ENCODE measurements around the gene KRT12.
"Not testable (repeated sequence)": the region's sequence is repeated elsewhere in the genome, so short reads cannot be mapped to it uniquely, and the experiment has no call there.

KRT12 gene

DNA sequence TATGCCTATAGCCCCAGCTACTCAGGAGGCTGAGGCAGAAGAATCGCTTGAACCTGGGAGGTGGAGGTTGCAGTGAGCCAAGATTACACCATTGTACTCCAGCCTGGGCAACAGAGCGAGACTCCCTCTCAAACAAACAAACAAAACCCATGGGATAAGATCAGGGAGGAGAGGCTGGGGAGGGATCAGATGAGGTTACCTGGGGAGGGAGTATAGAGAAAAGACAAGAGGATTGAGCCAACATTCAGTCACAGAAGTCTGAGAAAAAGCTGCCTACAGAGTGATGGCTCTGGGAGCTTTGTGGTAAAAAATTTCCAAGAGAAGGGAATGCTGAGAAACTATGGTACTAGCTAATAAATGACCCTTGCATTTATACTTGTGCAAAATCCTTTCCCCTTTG, 8.4 kb downstream of the KRT12 start:
- not testable (repeated sequence) for H3K9me3 ChIP-seq (ENCODE audit: control insufficient read depth, low read length); H3K27me3 ChIP-seq (replicated peaks; ENCODE audit: control insufficient read depth, insufficient read depth, low read length); H3K36me3 ChIP-seq (ENCODE audit: control insufficient read depth, insufficient read depth, low read length, severe bottlenecking); H3K9ac ChIP-seq (ENCODE audit: low read length); H3K4me3 ChIP-seq (ENCODE audit: low read length); DNase-seq (ENCODE audit: low read depth)
- H3K4me1 ChIP-seq (ENCODE audit: control insufficient read depth, insufficient read depth, low read length): peaks cover 35% of the 10 kb centered on the region

- Histone ChIP-seq H3K9me3 (ENCODE audit: control insufficient read depth, low read length) (no peaks in the 10 kb centered on the region), H3K27me3 (replicated peaks; ENCODE audit: control insufficient read depth, insufficient read depth, low read length) (no peaks in the 10 kb centered on the region), H3K4me1 (ENCODE audit: control insufficient read depth, insufficient read depth, low read length) (peaks cover 46% of the 10 kb centered on the region), H3K4me3 (ENCODE audit: low read length) (no peak overlapping the region), H3K9ac (ENCODE audit: low read length) (peak overlapping the region; percentile 69), H3K36me3 (ENCODE audit: control insufficient read depth, insufficient read depth, low read length, severe bottlenecking) (no peaks in the 10 kb centered on the region)
- peak; percentile 77 for DNase-seq (ENCODE audit: low read depth)
Measured at GRCh38 chr17:40857535-40857934, 9.5 kb downstream of the KRT12 start.

DNA sequence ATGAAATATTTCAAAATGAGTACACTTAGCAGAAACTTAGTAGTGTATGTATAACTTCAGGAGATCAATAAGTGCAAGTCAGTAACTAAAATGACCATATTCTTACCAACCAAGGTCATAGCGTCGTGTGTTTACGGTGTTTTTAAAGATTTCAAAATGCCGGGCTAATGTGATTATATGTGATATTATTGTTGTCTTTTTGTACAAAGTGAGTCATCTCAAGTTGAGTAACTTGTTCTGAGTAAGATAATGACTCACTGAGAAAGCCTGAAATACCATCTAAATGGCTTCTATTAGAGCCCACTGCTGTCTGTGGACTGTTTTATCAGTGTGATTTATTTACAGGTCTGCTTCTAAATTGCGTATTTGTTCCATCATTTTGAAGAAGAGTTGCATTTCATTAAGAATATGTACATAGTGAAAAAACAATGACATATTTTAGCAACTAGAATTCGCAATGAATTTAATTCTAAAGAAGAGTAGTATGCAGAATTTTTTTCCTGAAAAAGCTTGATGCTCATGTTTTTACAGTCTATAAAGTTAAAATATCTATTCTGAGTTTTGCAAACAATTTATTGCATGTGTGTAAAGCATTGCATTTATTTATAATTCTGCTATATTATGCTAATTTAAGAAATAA, 12.7 kb downstream of the KRT12 start:
- H3K27me3 ChIP-seq (replicated peaks; ENCODE audit: control insufficient read depth, insufficient read depth, low read length): no peaks in the 10 kb centered on the region
- no peaks in the 10 kb centered on the region for H3K36me3 ChIP-seq (ENCODE audit: control insufficient read depth, insufficient read depth, low read length, severe bottlenecking)
- H3K9me3 ChIP-seq (ENCODE audit: control insufficient read depth, low read length): no peaks in the 10 kb centered on the region
- peak; percentile 93 for DNase-seq (ENCODE audit: low read depth)
- H3K4me1 ChIP-seq (ENCODE audit: control insufficient read depth, insufficient read depth, low read length): peaks cover 57% of the 10 kb centered on the region
- H3K4me3 ChIP-seq (ENCODE audit: low read length): peak overlapping the region; percentile 50
- H3K9ac ChIP-seq (ENCODE audit: low read length): no peak overlapping the region

DNA sequence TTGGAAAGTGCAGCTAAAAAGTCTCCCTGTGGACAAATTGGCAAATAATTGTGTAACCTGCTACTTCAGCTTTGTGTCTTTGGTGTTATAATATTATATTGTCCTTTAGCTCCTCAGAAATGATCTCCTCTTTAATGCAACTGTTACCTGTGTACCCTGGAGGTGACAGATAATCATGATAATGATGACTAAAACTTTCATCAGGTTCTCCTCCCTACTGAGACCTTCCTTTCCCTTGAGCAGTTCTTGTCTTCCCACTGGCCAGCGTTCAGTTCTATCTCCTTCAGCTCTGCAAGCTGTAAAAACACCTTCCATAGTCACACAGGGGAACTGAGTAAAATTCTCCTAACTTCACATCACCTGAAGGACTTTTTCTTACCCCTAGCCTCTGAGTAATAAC, 14.7 kb downstream of the KRT12 start:
- Histone ChIP-seq H3K4me1 (ENCODE audit: control insufficient read depth, insufficient read depth, low read length) (peaks cover 48% of the 10 kb centered on the region), H3K27me3 (replicated peaks; ENCODE audit: control insufficient read depth, insufficient read depth, low read length) (no peaks in the 10 kb centered on the region), H3K4me3 (ENCODE audit: low read length) (no peak overlapping the region), H3K36me3 (ENCODE audit: control insufficient read depth, insufficient read depth, low read length, severe bottlenecking) (no peaks in the 10 kb centered on the region), H3K9ac (ENCODE audit: low read length) (no peak overlapping the region), H3K9me3 (ENCODE audit: control insufficient read depth, low read length) (no peaks in the 10 kb centered on the region)
- no peak for DNase-seq (ENCODE audit: low read depth)

DNA sequence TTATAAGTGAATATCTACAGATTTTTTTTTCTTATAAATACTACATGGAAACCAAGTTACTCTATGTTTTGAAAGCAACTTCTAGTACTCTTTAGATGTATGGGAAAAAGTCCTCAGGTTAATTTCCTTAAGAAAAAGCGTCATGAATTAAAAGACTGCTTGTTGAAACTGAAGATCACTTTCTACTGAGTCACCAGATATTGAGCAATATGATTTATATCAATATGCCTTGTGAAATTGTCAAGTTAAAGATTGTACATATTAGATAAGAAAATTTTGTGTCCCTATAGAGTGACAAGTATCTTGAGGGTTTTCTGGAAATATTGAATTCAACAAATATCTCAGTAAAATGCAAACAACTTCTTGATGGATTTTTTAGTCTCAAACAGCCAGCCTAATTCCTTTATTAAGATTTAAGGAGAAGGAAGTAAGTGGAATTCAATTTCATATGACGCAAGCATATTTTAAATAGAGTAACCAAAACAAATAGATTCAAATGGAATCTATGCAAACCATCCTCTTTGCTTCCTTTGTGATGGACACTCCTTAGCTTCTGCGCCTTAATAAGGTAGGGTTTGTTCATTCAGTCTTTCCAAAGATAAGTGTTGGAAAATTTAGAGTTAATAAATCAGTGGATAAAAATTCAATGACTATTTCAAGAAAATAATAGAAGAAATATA, 16.6 kb downstream of the KRT12 start:
- Histone ChIP-seq H3K9ac (ENCODE audit: low read length) (no peak overlapping the region), H3K9me3 (ENCODE audit: control insufficient read depth, low read length) (no peaks in the 10 kb centered on the region), H3K4me1 (ENCODE audit: control insufficient read depth, insufficient read depth, low read length) (peaks cover 45% of the 10 kb centered on the region), H3K4me3 (ENCODE audit: low read length) (no peak overlapping the region), H3K27me3 (replicated peaks; ENCODE audit: control insufficient read depth, insufficient read depth, low read length) (no peaks in the 10 kb centered on the region), H3K36me3 (ENCODE audit: control insufficient read depth, insufficient read depth, low read length, severe bottlenecking) (no peaks in the 10 kb centered on the region)
- peak; percentile 65 for DNase-seq (ENCODE audit: low read depth)

GRCh38 chr17:40849723-40850122, 17.3 kb downstream of the KRT12 start:
- no peak overlapping the region for H3K4me3 ChIP-seq (ENCODE audit: low read length)

DNA sequence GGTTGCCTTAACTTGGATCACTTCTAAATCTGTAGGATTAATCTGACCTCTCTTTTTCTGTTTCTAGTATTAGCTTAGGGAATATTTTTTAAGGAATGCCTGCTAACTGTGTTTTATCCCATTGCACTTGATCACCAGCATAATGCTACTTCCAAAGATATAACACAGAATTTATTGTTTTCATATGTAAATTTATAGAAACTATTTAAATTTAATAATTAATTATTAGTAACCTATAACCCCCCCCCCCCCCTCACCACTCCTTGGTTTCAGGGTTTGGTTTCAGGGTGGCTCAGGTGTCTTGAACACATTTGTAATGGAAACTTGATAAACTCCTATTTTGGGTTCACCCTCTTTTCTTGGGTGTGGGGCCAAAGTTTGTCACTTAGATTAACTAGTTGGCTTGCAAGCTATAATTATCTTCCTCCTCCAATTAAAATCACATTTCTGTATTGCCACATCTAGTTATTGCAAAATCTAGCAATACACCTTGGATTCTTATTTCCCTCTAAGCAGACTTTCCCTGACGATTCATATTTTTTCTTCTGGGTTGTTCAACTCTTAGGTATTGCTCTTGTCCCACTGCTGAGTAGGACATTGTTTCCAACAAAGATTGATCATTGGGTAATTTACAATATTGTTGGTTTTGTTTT, 18.3 kb downstream of the KRT12 start:
- DNase-seq (ENCODE audit: low read depth): no peak
- no peaks in the 10 kb centered on the region for H3K27me3 ChIP-seq (replicated peaks; ENCODE audit: control insufficient read depth, insufficient read depth, low read length)

More at GRCh38 chr17:40849723-40850122, 17.3 kb downstream of the KRT12 start:
- Histone ChIP-seq H3K4me1 (ENCODE audit: control insufficient read depth, insufficient read depth, low read length) (peaks cover 42% of the 10 kb centered on the region), H3K27me3 (replicated peaks; ENCODE audit: control insufficient read depth, insufficient read depth, low read length) (no peaks in the 10 kb centered on the region), H3K9ac (ENCODE audit: low read length) (no peak overlapping the region), H3K36me3 (ENCODE audit: control insufficient read depth, insufficient read depth, low read length, severe bottlenecking) (no peaks in the 10 kb centered on the region), H3K9me3 (ENCODE audit: control insufficient read depth, low read length) (no peaks in the 10 kb centered on the region)
- no peak for DNase-seq (ENCODE audit: low read depth)

GRCh38 chr17:40846515-40847144, 20.4 kb downstream of the KRT12 start:
- Histone ChIP-seq H3K4me1 (ENCODE audit: control insufficient read depth, insufficient read depth, low read length) (peaks cover 11% of the 10 kb centered on the region), H3K9ac (ENCODE audit: low read length) (no peak overlapping the region), H3K27me3 (replicated peaks; ENCODE audit: control insufficient read depth, insufficient read depth, low read length) (no peaks in the 10 kb centered on the region), H3K9me3 (ENCODE audit: control insufficient read depth, low read length) (no peaks in the 10 kb centered on the region), H3K4me3 (ENCODE audit: low read length) (no peak overlapping the region), H3K36me3 (ENCODE audit: control insufficient read depth, insufficient read depth, low read length, severe bottlenecking) (no peaks in the 10 kb centered on the region)
- DNase-seq (ENCODE audit: low read depth): peak; percentile 35

More for the DNA sequence above, 18.3 kb downstream of the KRT12 start:
- peaks cover 31% of the 10 kb centered on the region for H3K4me1 ChIP-seq (ENCODE audit: control insufficient read depth, insufficient read depth, low read length)
- no peak overlapping the region for H3K4me3 ChIP-seq (ENCODE audit: low read length)
- H3K9ac ChIP-seq (ENCODE audit: low read length): no peak overlapping the region
- no peaks in the 10 kb centered on the region for H3K9me3 ChIP-seq (ENCODE audit: control insufficient read depth, low read length)
- no peaks in the 10 kb centered on the region for H3K36me3 ChIP-seq (ENCODE audit: control insufficient read depth, insufficient read depth, low read length, severe bottlenecking)

DNA sequence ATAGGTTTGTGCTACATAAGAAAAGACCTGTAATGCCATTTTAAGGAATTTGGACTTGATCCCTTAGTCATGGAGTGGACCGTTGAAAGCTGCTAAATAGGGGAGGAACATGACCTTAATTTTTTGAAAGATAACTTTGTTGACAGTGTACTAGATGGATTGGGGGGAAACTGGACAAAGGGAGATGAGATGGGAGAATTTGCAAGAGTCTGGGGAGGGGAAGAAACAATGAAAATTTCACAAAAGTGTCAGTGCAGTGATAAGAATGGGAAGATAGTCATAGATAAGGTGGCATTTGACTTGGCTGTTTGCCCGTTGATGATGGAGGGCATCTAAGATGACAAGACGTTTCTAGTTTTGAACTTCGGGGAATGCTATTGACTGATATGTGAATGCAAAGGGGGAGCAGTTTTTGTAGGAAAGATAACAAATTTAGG, 22.3 kb downstream of the KRT12 start:
- Histone ChIP-seq H3K4me1 (ENCODE audit: control insufficient read depth, insufficient read depth, low read length) (no peaks in the 10 kb centered on the region), H3K36me3 (ENCODE audit: control insufficient read depth, insufficient read depth, low read length, severe bottlenecking) (no peaks in the 10 kb centered on the region), H3K9me3 (ENCODE audit: control insufficient read depth, low read length) (no peaks in the 10 kb centered on the region), H3K4me3 (ENCODE audit: low read length) (no peak overlapping the region), H3K27me3 (replicated peaks; ENCODE audit: control insufficient read depth, insufficient read depth, low read length) (no peaks in the 10 kb centered on the region), H3K9ac (ENCODE audit: low read length) (no peak overlapping the region)
- no peak for DNase-seq (ENCODE audit: low read depth)

DNA sequence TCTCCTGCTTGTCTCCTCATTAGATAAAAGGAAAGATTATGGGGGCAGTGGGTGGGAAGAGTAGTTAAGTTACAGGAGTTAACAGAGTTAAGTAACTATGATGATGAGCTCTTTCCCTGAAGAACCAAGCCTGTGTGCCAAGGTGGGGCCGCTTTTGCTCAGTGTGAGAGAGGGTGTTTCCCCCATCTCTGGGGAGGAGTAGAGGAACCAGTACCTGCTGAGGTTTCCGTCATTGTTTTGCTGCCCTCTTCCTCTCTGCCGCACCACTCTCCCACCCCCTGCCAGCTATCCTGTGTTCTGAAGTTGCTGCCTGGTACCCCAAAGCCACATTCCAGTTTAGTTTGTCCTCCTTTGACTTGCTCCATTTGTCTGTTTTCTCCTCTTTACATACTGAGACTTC, 23.8 kb downstream of the KRT12 start:
- no peaks in the 10 kb centered on the region for H3K4me1 ChIP-seq (ENCODE audit: control insufficient read depth, insufficient read depth, low read length)
- H3K4me3 ChIP-seq (ENCODE audit: low read length): no peak overlapping the region
- DNase-seq (ENCODE audit: low read depth): no peak
- H3K9ac ChIP-seq (ENCODE audit: low read length): no peak overlapping the region
- H3K9me3 ChIP-seq (ENCODE audit: control insufficient read depth, low read length): no peaks in the 10 kb centered on the region
- H3K27me3 ChIP-seq (replicated peaks; ENCODE audit: control insufficient read depth, insufficient read depth, low read length): no peaks in the 10 kb centered on the region
- no peaks in the 10 kb centered on the region for H3K36me3 ChIP-seq (ENCODE audit: control insufficient read depth, insufficient read depth, low read length, severe bottlenecking)

DNA sequence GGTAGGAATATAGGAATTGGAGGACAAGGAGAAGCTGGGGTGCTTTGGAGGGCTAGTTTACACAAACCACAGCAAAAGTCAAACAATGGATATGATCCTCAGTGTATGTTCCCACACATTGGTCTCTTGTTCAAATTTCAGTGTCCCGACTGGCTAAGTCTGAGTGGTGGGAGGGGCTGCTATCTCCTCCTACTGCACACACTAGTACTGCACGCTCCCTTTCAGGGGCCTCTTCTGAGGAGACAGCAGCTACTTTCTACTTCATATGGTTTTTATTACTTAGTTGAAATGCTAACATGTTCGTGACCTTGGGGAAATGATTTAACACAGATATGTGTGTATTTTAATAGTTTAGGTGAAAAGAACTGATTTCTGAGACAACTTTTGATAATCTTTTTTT, 25.8 kb downstream of the KRT12 start:
- Histone ChIP-seq H3K4me3 (ENCODE audit: low read length) (no peak overlapping the region), H3K9me3 (ENCODE audit: control insufficient read depth, low read length) (no peaks in the 10 kb centered on the region), H3K27me3 (replicated peaks; ENCODE audit: control insufficient read depth, insufficient read depth, low read length) (no peaks in the 10 kb centered on the region), H3K9ac (ENCODE audit: low read length) (no peak overlapping the region), H3K4me1 (ENCODE audit: control insufficient read depth, insufficient read depth, low read length) (no peaks in the 10 kb centered on the region), H3K36me3 (ENCODE audit: control insufficient read depth, insufficient read depth, low read length, severe bottlenecking) (no peaks in the 10 kb centered on the region)
- DNase-seq (ENCODE audit: low read depth): peak; percentile 67
